ENCODE measurements around the gene HIBCH.
"Not testable (repeated sequence)": the region's sequence is repeated elsewhere in the genome, so short reads cannot be mapped to it uniquely, and the experiment has no call there.

Gene HIBCH

DNA sequence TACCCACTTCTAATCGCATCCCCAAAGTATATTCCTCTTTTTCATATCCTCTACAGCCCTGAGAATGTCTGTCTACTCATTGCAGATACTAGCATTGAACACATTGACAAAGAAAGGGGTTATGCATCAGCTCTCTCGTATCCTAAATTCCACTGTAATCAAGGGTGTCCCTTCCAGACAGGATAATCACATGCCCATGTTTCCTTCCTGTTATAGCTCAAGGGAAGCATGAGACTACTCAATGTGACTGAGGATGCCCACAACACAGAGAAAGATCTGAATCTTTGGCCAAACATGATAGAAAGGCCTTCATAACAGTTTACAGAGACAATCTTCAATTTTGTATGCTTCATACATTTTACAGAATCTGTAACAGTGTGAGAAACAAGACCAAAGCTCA is 69.2 kb downstream of the HIBCH start:
- DNase-seq (ENCODE audit: low read depth in 3 of 3): no peak

DNA sequence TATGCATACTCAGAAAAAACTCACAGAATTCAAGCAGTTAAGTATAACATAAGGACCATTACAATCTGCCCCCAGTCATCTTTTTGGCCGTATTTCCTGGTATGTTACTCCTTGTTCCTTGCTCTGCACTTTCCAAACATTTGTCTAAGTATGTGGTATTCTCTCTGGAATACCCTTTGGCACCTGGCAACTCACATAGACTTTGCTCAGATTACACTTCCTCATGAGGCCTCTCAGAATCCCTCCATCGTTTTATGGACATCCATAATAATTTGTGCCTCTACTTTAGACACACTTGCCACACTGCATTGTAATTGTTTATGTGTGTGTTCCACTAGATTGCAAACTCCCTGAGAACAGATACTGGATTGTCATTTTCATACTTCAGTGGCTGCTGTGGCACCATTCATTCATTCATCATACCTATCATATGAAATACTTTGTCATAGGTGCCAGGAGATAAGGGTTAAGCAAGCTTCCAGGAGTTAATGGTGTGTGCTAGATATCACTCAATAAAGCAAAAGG is 84.0 kb downstream of the HIBCH start:
- DNase-seq (ENCODE audit: low read depth in 3 of 3): no peak

DNA sequence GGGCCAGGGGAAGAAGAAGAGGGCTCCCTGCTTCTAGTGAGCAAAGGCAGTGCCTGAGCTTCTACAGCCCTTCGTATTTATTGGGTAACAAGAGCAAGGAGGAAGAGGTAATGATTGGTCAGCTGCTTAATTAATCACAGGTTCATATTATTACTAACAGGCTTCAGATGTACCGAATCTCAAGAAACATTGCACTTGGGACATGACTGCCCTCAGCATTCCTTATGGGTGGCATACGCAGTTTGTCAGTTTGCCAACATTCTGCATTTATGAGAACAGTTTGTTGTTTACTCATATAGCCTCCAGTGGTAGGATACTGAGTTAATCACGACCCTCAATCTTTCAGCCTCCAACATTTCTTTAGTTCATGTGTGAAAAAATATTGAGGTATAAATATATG is 84.5 kb downstream of the HIBCH start:
- no peak for DNase-seq (ENCODE audit: low read depth in 3 of 3)

DNA sequence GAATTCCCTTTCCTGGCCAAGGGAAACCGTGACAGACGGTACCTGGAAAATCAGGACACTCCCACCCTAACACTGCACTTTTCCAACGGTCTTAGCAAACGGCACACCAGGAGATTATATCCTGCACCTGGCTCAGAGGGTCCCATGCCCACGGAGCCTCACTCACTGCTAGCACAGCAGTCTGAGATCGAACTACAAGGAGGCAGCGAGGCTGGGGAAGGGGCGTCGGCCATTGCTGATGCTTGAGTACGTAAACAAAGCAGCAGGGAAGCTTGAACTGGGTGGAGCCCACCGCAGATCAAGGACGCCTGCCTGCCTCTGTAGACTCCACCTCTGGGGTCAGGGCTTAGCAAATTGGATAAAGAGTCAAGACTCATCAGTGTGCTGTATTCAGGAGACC is 95.6 kb downstream of the HIBCH start:
- DNase-seq (ENCODE audit: low read depth in 3 of 3): not testable (repeated sequence)

DNA sequence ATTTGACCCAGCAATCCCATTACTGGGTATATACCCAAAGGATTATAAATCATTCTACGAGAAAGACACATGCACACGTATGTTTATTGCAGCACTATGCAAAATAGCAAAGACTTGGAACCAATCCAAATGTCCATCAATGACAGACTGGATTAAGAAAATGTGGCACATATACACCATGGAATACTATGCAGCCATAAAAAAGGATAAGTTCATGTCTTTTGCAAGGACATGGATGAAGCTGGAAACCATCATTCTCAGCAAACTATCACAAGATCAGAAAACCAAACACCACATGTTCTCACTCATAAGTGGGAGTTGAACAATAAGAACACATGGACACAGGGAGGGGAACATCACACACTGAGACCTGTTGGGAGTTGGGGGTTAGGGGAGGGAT is 96.9 kb downstream of the HIBCH start:
- not testable (repeated sequence) for DNase-seq (ENCODE audit: low read depth in 3 of 3)

DNA sequence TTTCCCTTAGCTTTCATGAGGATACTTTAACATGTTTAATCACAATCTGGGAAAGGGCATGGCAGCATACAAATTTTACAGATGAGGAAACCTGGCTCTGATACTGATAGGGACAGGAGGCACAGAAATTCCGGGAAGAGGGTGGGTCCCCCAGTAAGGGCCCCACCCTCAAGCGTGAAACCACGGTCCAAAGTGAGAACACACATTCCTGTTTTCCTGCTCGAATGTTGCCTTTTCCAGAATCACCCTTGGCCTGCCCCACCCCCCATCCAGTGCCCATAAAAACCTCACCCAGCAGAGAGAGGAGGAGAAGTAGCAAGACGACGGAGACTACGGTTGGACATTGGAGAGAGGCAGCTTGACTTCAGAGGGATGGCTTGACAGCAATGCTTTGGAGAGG is 98.2 kb downstream of the HIBCH start:
- DNase-seq (ENCODE audit: low read depth in 3 of 3): no peak

DNA sequence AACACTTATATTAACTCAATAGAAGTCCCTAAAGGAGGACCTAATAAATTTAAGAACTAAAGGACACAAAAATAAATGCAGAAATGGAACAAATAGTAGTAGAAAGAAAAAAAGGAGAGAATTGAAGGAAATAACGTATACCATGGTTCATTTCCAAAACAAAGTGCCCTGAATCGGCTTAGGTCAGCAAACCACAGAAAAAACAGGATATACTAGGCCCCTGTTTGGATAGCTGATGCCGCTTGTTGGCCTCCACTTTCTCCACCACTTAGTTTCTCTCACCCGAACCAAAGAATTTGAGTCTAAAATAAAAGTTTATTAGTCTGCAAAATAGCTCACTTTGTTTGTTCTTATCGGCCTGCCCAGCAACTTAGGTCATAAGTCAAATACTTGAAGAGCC is 100.4 kb downstream of the HIBCH start:
- DNase-seq (ENCODE audit: low read depth in 3 of 3): no peak

DNA sequence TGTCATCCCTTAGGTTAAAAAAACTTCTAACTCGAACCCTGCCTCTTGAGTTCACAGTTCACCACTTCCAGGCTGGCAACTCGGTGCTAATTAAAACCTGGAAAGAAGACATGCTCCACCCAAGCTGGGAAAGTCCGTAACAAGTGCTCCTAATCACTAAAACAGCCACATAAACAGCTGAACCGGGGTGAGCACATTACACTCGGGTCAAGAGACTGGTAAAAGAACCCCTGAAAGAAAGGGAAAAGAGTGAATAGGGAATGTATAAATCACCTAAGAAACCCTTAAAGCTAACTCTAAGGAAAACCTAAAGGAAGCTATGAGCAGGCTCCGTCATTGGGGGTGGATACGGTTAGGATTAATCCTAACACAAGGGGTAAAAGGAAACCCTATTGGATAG is 102.0 kb downstream of the HIBCH start:
- DNase-seq (ENCODE audit: low read depth in 3 of 3): no peak

DNA sequence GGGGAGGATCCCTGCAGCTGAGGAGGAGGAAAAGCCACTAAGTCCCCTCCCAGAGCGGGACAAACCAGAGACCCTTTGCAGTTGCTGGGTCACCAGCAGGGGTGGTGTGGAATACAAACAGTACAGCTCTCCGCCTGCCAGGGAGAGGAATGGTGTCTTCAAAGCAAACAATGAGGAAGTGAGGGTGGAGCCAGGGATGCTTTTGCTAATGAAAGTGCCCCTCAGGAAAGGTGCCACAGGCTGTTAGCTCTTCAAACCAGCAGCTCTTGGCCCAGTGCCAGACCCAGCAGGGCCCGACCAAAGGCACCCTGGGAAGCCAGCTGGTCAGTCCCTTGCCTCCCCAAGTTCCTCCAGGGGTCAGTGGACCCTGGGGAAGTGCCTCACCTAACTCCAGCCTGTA is 102.8 kb downstream of the HIBCH start:
- DNase-seq (ENCODE audit: low read depth in 3 of 3): no peak

DNA sequence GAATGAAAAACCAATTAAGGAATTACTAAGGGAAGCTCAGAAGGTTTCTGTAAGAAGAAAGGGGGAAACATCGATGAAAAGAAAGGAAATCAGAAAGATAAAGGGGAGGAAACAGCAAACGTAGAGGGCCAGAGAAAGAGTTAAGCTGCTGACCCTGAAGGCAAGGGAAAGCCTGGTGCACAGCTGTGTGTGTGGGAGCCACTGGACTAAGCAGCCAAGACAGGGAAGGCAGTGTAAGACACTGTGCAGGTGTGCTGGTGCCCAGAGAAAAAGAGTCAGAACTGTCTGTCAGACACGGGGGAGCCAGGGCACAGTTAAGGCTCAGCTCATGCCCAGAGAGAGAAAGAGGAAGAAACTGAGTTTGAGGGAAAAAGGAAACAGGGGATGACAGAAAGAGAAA is 104.0 kb downstream of the HIBCH start:
- DNase-seq (ENCODE audit: low read depth in 3 of 3): no peak

DNA sequence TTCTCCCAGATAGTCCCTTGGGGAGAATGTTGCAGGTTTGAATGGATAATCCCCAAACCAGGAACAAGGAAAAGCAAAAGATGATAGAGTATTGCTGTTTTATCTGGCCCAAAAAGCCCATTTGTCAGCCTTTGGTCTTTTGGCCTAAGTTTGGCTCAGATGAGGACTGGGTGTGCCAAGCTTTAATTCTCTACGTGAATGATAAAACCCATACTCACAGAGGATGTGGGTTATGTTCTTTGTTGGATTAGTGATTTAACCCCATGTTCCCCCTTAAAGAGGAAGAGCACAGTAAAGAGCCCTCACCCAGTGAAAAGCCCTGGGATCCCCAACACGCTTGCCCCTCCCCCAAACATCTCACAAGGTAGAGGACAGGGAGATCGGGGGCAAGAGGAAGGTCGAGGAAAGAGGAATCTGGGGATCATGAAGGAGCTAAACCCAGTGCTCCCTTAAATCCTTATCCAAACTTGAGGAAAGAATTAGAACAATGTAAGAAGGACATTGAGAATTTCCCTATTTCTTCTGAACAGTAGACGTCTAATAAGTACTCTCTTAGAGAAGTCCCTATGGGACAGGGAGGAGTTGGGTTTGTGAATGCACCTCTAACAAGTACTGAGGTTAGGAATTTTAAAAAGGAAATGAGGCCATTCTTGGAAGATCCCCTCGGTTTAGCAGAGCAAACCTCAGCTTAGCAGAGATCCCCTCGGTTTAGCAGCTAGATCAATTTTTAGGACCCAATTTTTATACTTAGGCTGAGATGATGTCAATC is 105.0 kb downstream of the HIBCH start:
- DNase-seq (ENCODE audit: low read depth in 3 of 3): no peak

DNA sequence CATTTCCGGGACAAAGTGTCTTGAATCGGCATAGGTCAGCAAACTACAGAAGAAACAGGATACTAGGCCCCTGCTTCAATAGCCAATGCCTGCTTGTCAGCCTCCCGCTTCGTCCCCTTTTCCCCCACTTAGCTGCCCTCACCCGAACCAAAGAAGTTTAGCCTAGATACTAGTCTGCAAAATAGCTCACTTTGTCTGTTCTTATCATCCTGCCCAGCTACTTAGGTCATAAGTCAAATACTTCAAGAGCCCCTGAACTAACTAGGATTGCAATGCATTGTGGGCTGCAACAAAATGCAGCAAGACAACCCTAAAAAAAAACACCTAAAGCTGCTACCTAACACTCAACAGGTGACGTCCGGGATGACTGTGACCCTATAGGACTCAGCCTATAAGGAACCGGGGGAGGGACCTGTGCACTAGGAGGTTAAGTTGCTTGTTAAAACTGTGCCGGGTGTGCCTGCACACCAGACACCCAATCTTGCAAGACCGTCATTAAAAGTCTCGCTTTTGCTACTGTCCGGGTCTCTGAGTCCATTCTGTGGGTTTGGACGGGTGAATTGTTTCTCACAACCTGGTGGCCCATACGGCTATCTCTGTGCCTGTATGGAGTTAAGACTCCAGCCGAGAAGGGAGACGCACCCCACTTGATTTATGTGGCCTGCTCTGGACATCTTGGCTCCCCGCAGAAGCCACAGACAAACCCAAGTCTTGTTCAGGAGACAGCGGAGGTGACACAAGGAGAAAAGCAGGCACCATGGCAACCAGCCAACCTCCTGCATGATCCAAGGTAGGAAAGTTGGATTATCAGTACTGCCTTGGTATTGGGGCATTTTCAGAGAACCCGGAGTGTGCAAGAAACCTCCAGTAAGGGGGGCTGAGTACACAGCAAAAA is 105.9 kb downstream of the HIBCH start:
- no peak for DNase-seq (ENCODE audit: low read depth in 3 of 3)

DNA sequence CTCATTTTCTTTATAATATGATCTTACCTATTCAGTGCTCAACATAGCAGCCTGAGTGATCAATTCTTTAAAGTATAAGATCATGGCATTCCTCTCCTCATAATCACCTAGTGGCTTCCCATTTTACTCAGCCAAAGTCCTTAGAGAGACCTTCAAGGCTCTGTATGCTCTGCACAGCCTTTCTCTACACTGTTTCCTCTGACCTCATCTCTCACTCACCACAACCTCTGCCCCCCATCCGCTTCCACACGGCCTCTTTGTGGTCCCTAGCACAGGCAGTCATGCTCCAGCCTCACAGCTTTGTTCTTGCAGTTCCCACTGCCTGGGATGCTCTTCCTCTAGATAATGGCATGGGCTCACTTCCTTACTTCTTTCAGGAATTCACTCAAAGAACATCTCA is 109.2 kb downstream of the HIBCH start:
- no peak for DNase-seq (ENCODE audit: low read depth in 3 of 3)

DNA sequence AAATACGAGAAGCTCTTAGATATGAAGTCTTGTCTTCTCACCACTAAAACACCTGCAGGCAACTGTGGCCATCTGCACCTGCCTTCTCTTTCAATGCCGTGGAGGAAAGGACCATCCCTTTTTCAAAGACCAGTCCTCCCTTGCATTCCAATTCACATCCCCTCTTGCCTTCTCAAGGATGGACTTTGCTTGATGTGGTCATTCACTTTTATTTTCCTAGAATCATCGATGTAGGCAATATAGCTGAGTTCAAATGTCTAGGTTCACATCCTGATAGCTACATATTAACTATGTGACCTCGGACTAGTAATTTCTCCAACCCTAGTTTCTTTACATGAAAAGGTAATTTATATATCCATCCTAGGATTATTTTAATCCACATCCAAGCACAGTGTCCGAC is 110.1 kb downstream of the HIBCH start:
- DNase-seq (ENCODE audit: low read depth in 3 of 3): no peak

DNA sequence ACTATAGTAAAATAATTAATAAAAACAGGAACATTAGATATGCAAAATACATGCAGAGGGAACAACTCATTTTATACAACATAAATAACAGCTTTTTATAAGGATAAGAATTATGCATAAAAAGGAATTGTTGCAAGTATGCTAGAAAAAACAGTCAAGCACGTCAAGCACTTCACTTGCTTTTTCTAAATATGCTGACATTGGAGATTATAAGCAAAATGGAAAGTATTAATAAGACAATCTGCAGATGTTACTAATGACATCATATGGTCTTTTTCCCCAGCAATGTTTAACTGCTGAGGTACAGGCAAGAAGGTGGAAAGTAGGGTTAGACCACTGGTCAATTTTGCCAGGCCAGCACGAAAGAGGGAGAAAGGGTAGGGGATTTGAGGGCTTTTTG is 111.7 kb downstream of the HIBCH start:
- no peak for DNase-seq (ENCODE audit: low read depth in 3 of 3)

DNA sequence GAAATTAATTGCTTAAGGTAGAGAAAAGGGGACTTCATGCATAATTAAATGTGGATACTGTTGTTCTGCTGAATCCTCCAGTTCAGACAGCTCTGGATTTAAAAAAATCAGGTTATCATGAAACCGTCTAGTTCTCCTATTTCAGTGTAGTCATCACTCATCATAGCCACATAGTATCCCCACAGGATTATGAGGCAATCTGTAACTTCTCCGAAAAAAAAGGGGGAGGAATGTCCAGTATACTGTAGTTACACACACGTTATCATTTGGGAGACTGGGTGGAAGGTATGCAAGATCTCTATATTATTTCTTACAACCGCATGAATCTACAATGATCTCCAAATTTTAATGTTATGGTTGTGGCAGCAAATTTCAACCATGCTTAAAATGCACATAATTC is 114.0 kb downstream of the HIBCH start:
- no peak for DNase-seq (ENCODE audit: low read depth in 3 of 3)

DNA sequence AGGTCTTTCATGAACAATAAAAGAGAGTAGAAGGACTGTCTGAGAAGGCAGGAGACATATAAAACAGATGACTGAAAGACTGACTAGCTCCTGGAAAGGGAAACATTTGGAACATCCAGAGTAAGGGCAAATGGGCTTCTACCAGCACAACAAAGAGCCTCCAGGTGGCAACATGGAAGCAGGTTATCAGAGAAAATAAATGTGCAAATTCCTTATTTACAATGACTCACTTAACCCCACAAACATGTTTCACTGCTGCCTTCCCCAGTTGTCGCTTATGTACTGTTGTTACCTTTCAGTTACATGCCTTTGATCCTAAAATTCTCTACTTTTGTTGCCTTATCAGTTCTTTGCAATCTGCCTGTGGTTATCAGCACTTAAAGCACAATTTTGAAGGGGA is 117.0 kb downstream of the HIBCH start:
- no peak for DNase-seq (ENCODE audit: low read depth in 3 of 3)

DNA sequence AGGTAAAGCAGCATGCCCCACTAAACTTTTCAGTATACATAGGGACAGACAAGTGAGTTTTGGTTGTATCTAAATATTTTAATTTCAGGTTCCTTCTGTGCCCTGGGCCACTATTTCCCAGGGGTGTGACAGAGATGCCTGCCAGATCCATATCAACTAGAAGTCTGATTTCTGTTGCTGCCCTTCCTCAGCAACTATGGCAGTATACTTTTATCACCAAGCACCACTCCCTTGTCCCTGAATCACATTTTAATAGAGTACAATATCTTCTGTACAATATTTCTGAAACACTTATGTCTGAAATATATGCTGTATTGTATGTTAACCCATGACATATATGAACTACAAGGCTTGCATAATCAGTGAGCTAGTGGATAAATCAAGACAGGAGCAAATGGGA is 117.6 kb downstream of the HIBCH start:
- no peak for DNase-seq (ENCODE audit: low read depth in 3 of 3)

DNA sequence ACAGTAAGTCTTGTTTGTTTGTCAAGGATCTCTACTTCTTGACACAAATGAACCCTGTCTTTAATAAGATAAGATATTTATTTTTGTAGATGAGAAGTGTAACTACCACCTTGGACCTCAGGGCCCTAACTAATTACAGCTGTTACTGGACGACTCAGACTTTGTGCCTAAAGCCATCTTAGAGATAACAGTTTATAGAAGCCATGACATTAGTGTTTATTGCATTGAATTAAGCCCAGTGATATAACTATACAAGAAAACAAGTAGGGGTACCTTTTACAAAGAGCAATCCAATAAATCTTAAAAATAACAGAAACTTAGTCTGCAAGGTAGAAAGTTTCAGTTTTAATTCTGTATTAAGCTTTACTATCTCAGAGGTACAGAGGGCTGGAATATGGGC is 119.0 kb downstream of the HIBCH start:
- no peak for DNase-seq (ENCODE audit: low read depth in 3 of 3)

DNA sequence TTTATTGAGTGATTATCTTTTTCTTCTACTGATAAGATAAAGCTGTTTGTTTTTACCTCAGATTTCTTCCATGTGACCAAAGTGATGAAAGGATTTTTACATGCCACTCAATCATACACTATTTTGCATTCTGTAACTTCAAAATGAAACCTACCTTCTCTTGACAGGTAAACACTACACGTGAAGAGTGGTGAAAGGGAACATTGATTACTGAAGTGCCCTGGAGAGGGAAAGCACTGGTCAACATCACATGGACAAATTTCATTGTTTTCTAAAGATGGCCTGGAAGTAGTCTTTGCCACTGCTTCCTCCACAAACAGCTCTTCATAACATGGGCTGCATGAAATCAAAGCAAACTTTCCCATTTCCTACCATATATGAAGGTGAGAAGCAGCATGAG is 120.1 kb downstream of the HIBCH start:
- no peak for DNase-seq (ENCODE audit: low read depth in 3 of 3)

DNA sequence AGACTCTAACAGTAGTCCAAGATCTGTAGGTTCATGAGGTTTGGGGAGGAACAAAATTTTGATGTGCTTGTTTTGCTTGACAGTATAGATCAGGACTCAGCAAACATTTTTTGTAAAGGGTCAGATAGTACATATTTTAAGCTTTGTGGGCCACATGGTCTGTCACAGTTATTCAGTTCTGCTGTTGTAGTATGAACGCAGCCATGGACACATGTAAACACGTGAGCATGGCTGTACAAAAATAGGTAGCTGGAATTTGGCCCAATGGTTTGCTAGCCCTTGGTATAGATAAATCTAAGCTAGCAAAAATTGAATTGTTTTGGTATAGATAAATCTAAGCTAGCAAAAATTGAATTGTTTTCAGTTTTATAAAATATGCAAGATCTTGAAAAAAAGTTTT is 120.5 kb downstream of the HIBCH start:
- DNase-seq (ENCODE audit: low read depth in 3 of 3): no peak

DNA sequence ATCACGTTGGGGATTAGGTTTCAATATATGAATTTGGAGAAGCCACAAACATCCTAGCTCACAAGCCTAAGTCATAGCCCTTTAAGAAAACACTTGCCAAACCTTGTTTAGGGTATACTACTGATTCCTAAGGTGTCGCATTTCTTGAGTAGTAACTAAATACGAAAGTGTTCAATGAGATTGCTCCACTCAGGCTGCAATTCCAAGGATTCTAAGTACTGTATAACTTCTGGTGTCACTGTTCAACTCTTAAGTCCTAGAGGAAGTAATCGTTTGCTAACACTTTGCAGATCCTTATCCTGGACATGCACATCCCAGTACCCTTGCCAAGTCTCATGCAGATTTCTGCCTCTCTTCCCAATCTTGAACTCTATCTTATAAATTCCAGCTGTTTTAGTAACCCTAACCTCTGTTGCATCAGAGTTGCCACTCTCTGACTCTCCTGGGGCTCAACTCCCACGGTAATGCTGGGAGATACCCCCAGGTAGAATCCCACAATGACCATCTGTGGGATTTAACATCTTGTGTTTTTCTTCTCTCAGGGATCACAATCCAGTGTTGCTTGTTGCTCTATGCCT is 122.4 kb downstream of the HIBCH start:
- DNase-seq (ENCODE audit: low read depth in 3 of 3): no peak

Data from stimulated activated CD4-positive, alpha-beta T cell treated with anti-CD3 and anti-CD28 coated beads, TNF-alpha, amount 100 ng/mL, for 48 hours (primary cell).